Osteoblast (primary cell): Measurements from ENCODE around the gene HGS. TPM values are rescaled to one million over a fixed set of nuclear protein-coding genes. Genes with fewer than 3 reads are reported as not detected.

ENCODE experiments used
- DNase-seq: peaks from one replicate; pipeline ENCODE4 v3.0.0; 2011; ENCODE audit warnings: low spot score, mixed read lengths; ENCODE audit not compliant: insufficient read length; ENCODE audit errors: missing footprints
- H2AFZ ChIP-seq: 2 replicates; pipeline ENCODE4 v1.6.0; 2011; ENCODE audit warnings: mild to moderate bottlenecking, low read length
- H3K27ac ChIP-seq: 2 replicates; pipeline ENCODE4 v1.5.1; 2011; ENCODE audit warnings: mild to moderate bottlenecking, low read depth, low read length, moderate library complexity
- H3K27me3 ChIP-seq: 2 replicates; pipeline ENCODE4 v1.6.0; 2012; ENCODE audit warnings: mild to moderate bottlenecking, control low read depth, inconsistent platforms, low read length, moderate library complexity; ENCODE audit not compliant: insufficient read depth
- H3K36me3 ChIP-seq: 2 replicates; pipeline ENCODE4 v1.5.1; 2011; ENCODE audit warnings: mild to moderate bottlenecking, low read length, control low read depth, moderate library complexity; ENCODE audit not compliant: insufficient read depth
- H3K4me1 ChIP-seq: 2 replicates; pipeline ENCODE4 v1.5.1; 2011; ENCODE audit warnings: mild to moderate bottlenecking, low read length, control low read depth, moderate library complexity; ENCODE audit not compliant: insufficient read depth
- H3K4me2 ChIP-seq: 2 replicates; pipeline ENCODE4 v1.6.0; 2011; ENCODE audit warnings: mild to moderate bottlenecking, low read length; ENCODE audit not compliant: insufficient read depth
- H3K4me3 ChIP-seq: fragments of 200-600 bp; sonication (generic); 3 replicates; pipeline ENCODE4 v1.5.1; 2012; ENCODE audit warnings: mild to moderate bottlenecking, low read length, inconsistent platforms; ENCODE audit not compliant: insufficient read depth
- H3K79me2 ChIP-seq: 2 replicates; pipeline ENCODE4 v1.6.0; 2012; ENCODE audit warnings: mild to moderate bottlenecking, low read length, control low read depth, inconsistent platforms; ENCODE audit not compliant: insufficient read depth
- H3K9me3 ChIP-seq: 2 replicates; pipeline ENCODE4 v1.5.1; 2011; ENCODE audit warnings: low read depth, low read length, control low read depth
- H4K20me1 ChIP-seq: 2 replicates; pipeline ENCODE4 v1.6.0; 2012; ENCODE audit warnings: mild to moderate bottlenecking, low read length, control low read depth; ENCODE audit not compliant: insufficient read depth
- total RNA-seq: library from RNA; depleted of rRNA; stranded (reverse); fragments of >200 nt; gene quantifications from 2 replicates; pipeline ENCODE4 v1.2.3, GENCODE V29; 2012
- TF ChIP-seq, protein P1 (sequence below): IDR thresholded peaks from 2 replicates; pipeline ENCODE4 v1.5.1; 2011; ENCODE audit warnings: mild to moderate bottlenecking, low read depth, low read length, moderate library complexity; ENCODE audit errors: extremely low read depth

HGS gene
- total RNA-seq, 1 donor = 110 TPM

DNA sequence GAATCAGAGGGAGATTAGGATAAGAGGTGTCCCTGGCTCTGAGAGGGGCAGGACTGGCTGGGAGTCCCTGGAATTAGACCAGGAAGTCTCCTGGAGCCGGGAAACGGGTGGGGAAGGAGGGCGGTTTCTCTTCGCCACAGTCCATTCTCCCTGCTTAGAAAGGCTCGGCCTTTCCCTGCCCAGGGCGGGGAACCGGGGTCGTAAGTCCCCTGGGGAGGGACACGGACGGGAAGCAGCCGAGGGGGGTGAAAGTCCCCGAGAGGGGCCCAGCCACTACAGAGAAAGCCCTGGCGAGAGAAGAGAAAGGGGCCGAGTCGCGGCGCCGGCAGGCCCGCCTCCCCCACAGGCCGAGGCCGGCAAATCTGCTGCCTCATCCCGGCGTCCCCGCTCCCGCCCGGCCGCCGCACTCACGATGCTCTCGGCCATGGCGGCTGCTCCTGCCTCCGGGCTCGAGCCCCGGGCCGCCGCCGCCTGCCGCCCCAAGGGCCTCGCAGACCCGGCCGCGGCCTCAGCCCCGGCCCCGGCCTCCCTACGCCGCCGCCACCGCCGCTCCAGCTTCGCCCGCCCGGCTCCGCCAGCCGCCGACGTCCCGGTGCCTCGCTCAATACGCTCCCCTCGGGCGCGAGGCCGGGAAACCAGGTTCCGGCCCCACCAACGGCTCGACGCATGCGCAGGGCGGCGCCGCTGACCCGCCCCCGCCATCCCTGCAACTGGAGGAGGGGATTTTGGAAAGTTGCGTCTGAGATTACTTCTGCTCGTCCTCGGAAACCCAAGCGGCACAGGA lies 47.1 kb upstream of the HGS start, which contains the start of the genes NPLOC4 and TSPAN10:
Gene NPLOC4, minus strand, starts transcription at position 608 of the 784 bp plus-strand sequence. Its CDS starts 182 bp downstream, at position 426.
Gene TSPAN10, plus strand, starts transcription at position 692 of the 784 bp plus-strand sequence. CDS start 5,217 bp downstream, outside the sequence.
- peak within 1 kb of the TSS; percentile 91 for H3K4me3 ChIP-seq
- no peaks in the 10 kb centered on the region for H3K27me3 ChIP-seq
- peak within 1 kb of the TSS; percentile 80 for H2AFZ ChIP-seq
- H3K27ac ChIP-seq = peak within 1 kb of the TSS; percentile 93
- peak; percentile 99 for DNase-seq
- peaks cover 31% of the 10 kb centered on the region for H4K20me1 ChIP-seq
- H3K4me1 ChIP-seq = peaks cover 14% of the 10 kb centered on the region
- H3K79me2 ChIP-seq = peaks cover 51% of the 10 kb centered on the region
- no peaks in the 10 kb centered on the region for H3K9me3 ChIP-seq
- H3K36me3 ChIP-seq = peaks cover 2% of the 10 kb centered on the region
- TF ChIP-seq, protein P1, sequence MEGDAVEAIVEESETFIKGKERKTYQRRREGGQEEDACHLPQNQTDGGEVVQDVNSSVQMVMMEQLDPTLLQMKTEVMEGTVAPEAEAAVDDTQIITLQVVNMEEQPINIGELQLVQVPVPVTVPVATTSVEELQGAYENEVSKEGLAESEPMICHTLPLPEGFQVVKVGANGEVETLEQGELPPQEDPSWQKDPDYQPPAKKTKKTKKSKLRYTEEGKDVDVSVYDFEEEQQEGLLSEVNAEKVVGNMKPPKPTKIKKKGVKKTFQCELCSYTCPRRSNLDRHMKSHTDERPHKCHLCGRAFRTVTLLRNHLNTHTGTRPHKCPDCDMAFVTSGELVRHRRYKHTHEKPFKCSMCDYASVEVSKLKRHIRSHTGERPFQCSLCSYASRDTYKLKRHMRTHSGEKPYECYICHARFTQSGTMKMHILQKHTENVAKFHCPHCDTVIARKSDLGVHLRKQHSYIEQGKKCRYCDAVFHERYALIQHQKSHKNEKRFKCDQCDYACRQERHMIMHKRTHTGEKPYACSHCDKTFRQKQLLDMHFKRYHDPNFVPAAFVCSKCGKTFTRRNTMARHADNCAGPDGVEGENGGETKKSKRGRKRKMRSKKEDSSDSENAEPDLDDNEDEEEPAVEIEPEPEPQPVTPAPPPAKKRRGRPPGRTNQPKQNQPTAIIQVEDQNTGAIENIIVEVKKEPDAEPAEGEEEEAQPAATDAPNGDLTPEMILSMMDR = no peak
- H3K4me2 ChIP-seq = peak within 1 kb of the TSS; percentile 95

DNA sequence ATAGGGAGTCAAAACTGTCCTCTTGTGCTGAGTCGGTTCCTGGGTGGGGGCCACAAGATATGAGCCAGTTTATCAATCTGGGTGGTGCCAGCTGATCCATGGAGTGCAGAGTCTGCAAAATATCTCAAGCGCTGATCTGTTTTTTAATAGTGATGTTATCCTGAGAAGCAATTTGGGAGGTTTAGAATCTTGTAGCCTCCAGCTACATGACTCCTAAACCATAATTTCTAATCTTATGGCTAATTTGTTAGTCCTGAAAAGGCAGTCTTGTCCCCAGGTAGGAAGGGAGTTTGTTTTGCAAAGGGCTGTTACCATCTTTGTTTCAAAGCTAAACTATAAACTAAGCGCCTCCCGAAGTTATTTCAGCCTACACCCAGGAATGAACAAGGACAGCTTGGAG lies 45.1 kb upstream of the HGS start:
- Histone ChIP-seq H3K27ac (no peak overlapping the region), H4K20me1 (peaks cover 20% of the 10 kb centered on the region), H2AFZ (no peak overlapping the region), H3K4me3 (no peak overlapping the region), H3K9me3 (no peaks in the 10 kb centered on the region), H3K79me2 (peaks cover 31% of the 10 kb centered on the region), H3K36me3 (peaks cover 2% of the 10 kb centered on the region), H3K4me2 (no peak overlapping the region), H3K27me3 (no peaks in the 10 kb centered on the region), H3K4me1 (peaks cover 24% of the 10 kb centered on the region)
- TF ChIP-seq, protein P1 = no peak
- no peak for DNase-seq

DNA sequence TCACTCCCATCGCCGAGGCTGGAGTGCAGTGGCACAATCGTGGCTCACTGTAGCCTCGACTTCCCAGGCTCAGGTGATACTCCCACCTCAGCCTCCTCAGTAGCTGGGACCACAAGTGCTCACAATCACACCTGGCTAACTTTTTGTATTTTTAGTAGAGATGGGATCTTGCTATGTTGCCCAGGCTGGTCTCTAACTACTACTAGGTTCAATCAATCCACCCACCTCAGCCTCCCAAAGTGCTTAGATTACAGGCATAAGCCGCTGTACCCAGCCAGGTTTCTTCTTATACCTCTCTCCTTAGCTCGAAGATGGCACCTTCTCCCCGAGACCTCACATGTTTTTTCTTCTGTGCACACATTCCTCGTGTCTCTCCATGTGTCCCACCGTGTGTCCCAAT lies 43.8 kb upstream of the HGS start:
- peaks cover 14% of the 10 kb centered on the region for H4K20me1 ChIP-seq
- no peak overlapping the region for H3K27ac ChIP-seq
- no peak overlapping the region for H2AFZ ChIP-seq
- H3K27me3 ChIP-seq = no peaks in the 10 kb centered on the region
- H3K4me3 ChIP-seq = no peak overlapping the region
- H3K36me3 ChIP-seq = no peaks in the 10 kb centered on the region
- TF ChIP-seq, protein P1 = no peak
- H3K4me1 ChIP-seq = peaks cover 24% of the 10 kb centered on the region
- no peaks in the 10 kb centered on the region for H3K9me3 ChIP-seq
- peaks cover 18% of the 10 kb centered on the region for H3K79me2 ChIP-seq
- DNase-seq = no peak
- no peak overlapping the region for H3K4me2 ChIP-seq

DNA sequence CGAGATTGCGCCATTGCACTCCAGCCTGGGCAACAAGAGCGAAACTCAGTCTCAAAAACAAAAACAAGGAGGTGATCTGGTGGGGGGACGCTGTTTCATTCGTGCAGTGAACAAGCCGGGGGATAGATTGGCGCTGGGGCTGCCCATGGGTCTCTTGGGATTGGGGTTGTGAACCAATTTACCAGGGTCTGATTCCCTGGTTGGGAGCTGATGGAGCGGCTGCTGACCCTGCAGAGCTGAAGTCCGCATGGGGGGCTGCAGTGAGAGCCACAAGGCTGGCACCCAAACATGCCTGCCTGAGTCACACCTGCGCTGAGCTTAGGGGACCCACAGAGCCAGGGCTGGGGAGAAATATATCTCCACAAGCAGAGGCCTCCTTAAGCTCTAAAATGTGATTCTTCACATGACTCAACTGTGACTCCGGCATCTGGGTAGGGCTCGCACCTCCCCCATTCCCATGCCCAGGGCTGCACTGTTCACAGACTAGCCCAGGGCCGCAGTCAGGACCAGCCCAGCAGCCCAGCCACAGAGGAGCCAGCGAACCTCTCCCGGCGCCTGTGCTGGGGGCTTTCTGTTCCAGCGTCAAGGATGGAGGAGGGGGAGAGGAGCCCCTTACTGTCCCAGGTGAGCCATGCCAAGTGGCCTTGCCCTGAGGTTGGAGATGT lies 41.9 kb upstream of the HGS start:
- H3K27ac ChIP-seq = peak overlapping the region; percentile 67
- H3K4me2 ChIP-seq = peak overlapping the region; percentile 45
- no peaks in the 10 kb centered on the region for H4K20me1 ChIP-seq
- no peaks in the 10 kb centered on the region for H3K79me2 ChIP-seq
- DNase-seq = peak; percentile 100
- H3K4me3 ChIP-seq = peak overlapping the region; percentile 45
- TF ChIP-seq, protein P1 = no peak
- no peaks in the 10 kb centered on the region for H3K36me3 ChIP-seq
- no peaks in the 10 kb centered on the region for H3K9me3 ChIP-seq
- peaks cover 2% of the 10 kb centered on the region for H3K27me3 ChIP-seq
- peak overlapping the region; percentile 86 for H2AFZ ChIP-seq
- peaks cover 15% of the 10 kb centered on the region for H3K4me1 ChIP-seq
